ENCODE results near the gene RAD51B.

DNA sequence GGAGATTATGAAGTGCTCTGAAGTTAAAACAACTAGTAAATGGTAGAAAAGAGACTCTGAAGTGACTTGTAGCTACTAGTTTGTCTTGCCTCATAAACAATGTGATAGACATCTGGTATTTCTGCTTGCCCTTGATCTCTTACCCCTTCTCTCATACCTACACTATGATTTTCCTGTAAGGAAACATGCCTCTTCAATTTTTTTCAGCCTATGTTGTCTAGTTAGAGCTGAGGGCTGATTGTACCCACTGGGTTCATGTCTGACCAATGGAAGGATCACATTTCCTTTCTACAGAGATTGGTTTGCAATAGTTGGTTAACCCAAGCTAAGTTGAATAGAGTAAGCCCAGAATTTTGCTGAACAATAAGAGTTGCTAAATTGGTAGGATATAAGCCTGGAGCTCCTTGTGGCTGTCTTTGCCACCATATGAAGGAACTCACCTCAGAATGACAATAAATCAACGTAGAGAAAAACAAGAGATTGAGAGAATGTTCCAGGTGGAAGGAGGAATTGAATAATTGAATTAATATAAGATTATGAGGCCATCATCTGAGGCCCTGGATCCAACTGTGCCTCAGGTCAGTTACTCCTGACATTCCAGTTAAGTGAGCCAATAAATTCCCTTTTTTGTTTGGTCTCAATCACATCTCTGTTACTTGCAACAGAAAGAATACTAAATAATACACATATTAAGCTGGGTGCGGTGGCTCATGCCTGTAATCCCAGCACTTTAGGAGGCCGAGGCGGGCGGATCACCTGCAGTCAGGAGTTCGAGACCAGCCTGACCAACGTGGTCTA is 626.9 kb downstream of the RAD51B start:
- TF ChIP-seq, protein P1, sequence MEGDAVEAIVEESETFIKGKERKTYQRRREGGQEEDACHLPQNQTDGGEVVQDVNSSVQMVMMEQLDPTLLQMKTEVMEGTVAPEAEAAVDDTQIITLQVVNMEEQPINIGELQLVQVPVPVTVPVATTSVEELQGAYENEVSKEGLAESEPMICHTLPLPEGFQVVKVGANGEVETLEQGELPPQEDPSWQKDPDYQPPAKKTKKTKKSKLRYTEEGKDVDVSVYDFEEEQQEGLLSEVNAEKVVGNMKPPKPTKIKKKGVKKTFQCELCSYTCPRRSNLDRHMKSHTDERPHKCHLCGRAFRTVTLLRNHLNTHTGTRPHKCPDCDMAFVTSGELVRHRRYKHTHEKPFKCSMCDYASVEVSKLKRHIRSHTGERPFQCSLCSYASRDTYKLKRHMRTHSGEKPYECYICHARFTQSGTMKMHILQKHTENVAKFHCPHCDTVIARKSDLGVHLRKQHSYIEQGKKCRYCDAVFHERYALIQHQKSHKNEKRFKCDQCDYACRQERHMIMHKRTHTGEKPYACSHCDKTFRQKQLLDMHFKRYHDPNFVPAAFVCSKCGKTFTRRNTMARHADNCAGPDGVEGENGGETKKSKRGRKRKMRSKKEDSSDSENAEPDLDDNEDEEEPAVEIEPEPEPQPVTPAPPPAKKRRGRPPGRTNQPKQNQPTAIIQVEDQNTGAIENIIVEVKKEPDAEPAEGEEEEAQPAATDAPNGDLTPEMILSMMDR (IDR thresholded peaks at IDR 0.05; ENCODE audit: poor library complexity) = no peak
- TF ChIP-seq EZH2 (IDR thresholded peaks at IDR 0.05; ENCODE audit: borderline replicate concordance) = no peak

Data from hepatocyte (in vitro differentiated cells).